Stimulated activated CD4-positive, alpha-beta T cell treated with anti-CD3 and anti-CD28 coated beads, Interleukin-1b, Interleukin-23, amount 100 ng/mL, for 24 hours (primary cell): ENCODE results near the gene LAMB4.

Experiments
- DNase-seq, 4 experiments: peaks; one replicate each; pipeline ENCODE4 v3.0.0-alpha.2; 2020; ENCODE audit warnings: low read depth in 4 of 4, low spot score in 1 of 4

LAMB4 gene

DNA sequence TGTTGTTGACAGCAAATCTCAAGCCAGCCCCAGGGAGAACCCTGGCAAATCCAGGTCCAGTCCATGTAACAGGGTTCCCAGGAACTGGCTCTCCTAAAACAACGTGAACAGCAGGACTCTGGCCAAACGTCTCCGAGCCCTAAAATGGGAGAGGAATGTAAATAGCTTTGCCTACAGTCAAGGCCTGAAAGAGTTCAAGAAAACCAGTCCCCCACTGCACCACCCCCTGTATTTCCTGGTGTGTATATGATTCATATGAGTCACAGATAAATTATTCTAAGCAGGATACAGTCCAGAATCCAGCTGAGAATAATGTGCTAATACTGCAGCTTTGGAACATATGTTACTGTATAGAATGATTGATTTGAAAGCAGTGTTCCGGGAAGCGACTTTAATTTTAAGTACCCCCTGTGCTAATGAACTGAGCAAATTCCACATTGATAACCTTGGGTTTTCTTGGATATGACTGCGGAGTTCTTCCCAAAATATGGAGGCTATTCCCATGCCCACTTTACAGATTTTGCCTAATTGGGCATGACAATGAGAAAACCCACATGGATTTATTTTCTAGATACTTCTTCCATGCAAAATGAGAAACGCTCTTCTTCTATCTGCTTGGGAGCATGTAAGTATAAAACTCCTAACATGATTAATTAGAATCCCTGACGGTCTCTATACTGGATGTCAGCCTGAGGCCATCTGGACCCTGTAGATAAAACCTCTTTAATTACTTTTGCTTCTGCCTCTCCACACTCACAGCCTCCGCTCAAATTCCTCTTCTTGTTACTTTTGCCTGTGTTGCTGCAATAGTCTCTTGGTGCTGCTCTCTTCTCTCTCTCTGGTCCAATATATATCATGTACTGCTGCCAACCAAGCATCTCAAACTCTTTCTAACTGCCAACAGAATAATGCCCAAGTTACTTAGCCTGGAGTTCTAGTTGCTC, 50.2 kb downstream of the LAMB4 start:
- no peak for DNase-seq

DNA sequence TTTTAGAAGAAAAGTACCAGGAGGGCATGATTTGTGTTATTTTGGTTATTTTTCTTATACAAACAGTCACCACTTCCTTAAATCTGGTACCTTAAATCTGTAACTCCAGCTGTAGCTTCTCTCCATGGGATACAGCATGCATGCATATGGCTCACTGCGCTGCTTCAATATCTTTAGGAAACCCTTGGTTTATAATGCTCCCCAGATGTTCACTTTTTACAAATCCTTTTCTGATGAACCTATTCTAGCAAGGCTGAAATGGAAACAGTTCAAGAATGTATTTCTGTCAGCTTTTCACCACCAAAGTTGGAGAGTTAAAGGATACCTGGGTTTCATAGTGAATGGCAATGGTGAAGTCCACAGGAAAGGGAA, 50.9 kb downstream of the LAMB4 start:
- DNase-seq = no peak

DNA sequence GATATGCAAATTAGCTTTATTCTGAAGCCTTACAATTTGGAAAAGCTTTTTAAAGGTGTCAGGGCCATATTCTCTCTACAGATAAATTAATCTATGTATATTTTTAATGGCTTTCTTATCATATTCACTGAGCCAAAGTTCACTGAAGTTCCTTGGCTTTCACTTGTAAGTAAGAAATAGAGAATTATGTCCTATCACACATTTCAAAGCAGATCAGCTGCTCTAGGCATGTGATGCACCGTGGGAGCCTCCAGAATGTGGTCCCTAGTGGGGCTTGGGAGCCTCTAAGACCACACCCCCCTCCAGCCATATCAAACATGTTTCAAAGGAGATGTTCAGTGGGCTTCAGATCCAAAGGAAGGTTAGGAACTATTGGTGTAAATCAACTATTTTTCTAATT, 51.5 kb downstream of the LAMB4 start:
- DNase-seq = no peak

DNA sequence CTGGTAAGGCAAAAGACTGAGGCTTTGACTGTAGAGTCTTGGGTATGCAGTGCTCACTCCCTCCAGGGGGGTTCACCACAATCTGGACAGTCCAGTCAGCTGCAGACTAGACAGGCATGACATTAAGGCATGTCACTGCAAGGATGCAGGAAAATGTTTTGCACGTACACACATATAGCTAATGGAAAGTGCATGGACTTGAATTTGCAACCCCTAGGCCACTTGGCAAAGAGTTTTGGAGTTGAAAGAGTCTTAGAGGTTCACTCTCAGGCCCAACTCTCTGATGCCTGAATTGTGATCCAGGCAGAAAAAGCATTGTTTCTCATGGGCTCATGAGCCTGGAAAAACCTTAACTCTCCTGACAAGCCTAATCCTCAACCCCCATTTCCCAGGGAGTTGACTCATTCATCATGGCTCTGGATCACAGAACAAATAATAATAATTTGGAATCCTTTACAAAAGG, 51.9 kb downstream of the LAMB4 start:
- DNase-seq = no peak

DNA sequence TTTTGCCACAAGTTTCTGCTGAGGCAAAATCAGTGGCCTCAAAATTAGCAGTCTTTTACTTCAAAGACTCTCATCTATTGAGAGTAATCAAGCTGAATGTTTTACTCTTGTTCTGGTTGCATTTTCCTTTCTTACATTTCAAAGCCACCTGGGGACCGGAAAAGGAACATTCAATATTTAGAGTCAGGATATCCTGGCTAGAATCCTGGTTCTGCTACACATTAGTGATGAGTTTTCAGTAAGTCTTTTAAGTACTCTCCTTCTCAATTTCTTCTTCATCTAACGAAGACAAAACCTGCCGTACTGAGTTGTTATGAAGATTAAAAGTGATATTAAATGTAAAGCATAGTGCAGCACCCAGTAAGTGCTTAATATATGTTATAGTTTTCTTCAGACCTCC, 52.5 kb downstream of the LAMB4 start:
- DNase-seq = no peak

DNA sequence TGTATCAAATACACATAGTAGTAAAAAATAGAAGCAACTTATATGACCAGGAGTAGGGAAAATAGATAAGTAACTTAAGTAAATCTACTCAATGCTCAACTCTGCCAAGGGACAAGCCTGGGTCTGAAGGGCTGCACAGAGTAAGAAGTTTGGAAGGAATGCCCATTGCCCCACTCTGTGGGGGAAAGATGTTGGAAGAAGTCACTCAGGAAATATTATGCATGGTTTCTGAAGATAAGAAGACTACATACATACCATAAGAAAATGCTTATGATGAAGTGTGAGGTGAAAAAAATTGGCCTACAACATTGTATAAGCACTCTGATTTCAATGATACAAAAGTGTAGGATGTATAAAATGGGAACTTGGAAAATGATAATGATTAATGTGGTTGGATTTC, 54.0 kb downstream of the LAMB4 start:
- no peak for DNase-seq

DNA sequence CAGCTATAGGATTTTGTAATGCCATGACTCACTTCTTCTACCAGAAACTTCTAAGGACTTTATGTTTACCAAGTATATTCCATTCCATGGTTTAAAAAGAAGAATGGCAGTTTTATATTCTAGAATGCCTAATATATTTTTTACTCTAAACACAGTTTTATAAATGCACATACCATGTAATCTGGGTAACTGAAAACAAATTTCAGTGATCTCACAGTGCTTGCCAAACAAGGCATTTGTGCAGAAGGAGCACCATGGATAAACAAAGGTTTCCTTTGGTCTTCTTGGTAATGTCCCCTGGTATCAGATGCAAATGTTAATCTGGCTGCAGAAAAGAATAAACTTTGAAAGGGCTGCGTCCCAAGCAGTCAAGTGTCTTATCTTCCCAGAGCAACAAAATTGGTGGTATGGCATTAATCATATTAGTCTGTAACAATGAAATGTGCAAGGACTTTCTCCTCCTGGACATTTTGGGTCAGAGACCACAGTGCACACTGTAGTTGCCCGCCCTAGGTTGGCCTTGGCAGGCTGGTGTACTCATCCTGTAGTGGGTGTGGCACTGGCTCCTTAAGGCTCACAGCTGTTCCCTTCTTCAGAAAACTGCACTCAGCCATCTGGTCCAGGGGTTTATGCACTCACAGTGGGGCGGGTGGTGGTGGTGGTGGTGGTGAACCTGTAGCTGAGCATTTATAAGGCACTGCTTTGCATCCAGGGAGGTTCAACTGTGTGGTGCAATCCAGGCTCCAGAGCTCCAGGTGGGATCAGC, 56.7 kb downstream of the LAMB4 start:
- DNase-seq = no peak

DNA sequence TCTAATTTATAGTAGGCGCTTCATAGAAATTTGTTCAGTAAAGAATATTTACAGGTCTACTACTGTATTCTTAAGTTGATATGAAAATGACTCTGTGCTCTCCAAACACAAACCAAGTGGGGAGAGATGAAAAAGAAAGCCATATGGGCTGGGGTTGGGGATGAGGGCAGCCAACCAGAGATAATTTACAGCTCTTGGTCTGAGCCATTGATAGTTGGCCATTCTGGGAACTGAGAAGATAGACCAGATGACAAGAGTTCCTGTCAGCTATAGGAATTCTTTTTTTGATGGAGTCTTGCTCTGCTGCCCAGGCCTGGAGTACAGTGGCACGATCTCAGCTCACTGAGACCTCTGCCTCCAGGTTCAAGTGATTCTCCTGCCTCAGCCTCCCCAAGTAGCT, 57.4 kb downstream of the LAMB4 start:
- DNase-seq = no peak

DNA sequence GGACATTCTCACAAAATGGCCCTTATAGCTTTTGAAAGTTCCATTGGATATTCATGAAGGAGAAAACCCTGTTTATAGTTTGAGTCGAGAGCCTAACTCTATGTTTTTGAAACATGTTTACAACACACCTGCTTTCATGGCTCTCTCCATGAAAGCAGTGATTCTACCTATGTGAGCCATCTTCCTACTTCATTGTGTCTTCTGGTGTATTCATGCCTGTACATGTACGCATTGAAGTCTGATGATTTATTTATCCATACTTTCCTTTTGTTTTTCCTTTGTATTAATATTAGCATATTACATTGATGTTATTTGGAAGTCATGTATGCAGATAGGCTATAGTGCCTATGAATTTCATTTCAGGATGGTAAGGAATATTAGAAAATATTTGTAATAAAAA, 58.0 kb downstream of the LAMB4 start:
- DNase-seq = no peak

DNA sequence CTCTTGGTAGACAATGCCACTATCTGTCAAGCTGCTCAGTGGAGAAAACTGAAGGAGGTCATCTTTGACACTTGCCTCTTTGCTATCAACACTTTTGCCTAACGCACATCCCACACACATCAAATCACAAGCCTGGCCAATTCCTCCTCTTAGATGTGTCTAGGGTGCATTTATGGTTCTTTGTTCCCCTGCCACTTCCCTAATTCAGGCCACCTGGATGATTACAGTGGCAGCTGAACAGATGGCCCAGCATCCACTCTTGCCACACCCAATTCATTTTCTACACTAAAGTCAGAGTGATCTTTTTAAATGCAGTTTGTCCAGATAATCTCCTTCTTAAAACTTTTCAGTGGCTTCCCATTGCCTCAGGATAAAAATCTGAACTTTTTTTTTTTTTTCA, 58.6 kb downstream of the LAMB4 start:
- no peak for DNase-seq

DNA sequence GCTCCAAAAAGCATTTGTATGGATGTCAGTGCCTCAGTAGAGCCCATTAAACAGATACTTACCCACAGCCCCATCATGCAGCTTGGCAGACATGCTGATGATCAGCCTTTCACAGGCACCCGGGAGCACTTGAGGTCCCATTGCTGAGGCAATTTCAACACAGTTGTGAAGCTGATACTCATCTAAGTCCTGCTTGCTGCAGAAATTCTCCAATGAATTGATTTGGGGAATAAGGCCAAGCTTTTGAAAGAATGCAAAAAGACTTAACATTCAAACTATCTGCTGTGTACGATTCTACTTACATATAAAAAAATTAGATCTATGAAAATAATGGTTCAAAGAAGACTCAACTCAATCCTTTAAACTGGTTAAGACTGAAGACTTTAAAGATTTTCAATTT, 60.5 kb downstream of the LAMB4 start:
- no peak for DNase-seq

DNA sequence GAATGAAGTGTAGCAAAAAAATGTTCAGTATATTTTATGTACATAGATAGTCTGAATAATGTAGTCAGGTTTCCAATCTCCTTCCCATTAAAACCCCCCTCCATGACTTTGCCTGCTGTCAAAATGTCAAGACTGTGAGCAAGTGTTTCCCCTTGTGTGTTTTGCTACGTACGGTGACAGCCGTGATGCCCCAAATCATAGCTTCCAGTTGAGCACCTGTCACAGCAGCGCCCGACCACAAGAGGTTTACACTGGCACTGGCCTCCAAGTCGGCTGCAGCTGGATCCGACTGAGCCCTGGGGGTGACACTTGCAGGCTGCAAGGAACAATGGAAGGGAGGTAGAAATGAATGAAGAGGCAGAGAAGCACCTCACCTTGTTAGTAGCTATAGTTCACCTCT, 62.3 kb downstream of the LAMB4 start:
- no peak for DNase-seq

DNA sequence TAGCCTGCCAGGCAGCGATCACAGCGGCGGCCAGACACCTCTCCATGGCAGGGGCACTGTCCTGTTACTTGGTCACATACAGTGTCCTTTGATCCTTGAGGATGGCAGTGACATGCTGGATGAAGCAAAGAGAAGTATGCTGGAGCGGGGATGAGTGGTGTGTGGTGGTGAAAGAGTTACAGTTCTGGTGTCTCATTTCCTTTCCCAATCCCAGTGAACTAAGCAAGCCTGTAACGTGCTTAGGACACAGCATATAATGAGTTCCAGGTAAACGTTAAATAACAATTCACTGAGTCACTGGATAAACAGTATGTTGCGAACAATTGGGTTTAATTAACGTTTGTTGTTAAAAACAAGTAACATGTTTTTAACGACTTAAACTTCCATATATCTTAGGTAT, 63.7 kb downstream of the LAMB4 start:
- DNase-seq = no peak

DNA sequence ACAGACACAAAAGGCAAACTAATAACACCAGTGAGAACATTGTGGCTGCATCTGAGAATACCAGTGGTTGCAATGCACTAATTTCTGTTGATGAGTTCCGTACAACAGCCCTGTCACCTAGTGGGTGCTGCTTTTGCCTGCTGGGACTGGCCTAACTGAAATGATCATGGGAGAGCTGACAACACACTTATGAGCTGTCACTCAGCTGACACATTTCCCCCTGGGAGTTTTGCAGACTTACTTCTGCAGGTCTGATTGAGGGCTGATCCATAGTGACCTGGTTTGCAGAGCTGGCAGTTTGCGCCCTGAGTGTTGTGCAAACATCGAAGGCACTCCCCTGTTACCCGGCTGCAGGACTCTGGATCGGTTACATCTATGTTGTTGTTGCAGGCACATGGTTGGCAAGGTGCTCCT, 66.6 kb downstream of the LAMB4 start:
- DNase-seq = no peak

DNA sequence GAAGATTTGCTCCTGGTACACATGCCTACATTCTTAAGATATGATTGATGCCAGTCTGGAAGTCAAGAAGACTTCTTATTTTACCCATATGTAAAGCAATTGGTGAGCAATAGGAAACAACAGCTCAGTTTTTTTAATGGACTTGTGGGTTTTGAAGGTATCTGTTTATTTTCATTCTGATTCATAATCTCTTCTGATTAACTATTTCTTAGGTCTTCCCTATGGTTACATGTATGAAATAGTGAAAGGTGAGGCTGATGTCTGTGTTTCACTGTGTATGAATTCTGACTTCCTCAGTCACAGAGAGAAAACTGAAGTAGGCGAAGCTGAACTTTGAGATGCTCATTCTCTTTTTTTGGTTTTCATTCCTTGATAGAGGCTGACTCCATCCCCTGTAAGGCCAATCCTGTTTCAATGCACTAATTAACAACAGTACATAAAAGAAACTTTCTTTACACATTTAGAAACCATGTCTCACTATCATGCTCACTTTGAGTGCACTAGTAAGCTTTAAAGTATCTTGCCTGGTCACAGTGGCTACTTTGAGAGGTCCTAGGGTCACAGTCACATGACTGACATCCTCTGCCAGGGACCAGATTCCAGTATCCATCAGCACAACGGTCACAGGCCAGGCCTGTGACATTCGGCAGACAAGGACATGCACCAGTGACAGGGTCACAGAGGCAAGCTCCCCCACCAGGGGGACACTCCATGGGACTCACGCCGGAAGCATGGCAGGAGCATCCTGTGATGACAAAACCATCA, 67.7 kb downstream of the LAMB4 start:
- no peak for DNase-seq

DNA sequence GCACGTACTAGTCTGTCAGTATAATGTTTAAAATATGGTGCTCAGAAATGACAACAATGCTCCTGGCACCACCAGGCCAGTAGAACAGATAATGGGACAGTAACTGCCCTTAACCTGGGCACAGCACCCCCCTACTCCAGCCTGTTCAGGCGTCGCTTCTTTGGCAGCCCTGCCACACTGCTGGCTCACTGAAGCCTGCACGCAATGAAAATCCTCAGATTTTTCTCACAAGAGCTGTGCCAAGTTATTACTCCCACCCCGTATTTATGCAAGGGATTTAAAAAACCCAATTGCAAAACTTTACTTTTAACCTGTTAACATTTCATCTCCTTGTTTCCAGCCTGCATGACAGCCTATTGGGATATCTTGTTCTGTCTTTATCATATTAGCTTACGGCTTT, 70.6 kb downstream of the LAMB4 start:
- no peak for DNase-seq

DNA sequence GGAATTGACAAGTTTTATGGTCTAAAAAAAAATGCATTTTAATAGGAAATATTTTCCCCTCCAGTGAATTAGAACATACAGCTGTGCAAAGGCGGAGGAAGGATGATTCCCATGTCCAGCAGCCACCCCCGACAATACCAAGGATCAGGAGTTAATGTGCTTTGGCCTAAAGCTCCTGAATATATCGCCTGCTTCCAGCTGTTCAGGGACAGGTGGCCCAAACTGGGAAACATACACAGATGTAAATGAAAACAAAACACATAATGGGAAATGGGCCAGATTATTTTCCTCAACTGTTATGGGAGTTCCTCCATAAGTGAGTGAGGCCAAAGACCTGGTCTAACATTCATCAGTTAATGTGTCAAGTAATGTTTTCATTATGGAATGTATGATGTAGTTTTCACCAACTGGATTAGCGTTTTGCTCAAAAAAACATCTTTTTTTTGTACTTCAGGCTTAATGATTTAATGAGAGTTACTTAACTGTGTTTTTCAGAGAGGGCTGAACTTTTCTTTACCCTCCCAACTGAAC, 72.1 kb downstream of the LAMB4 start:
- no peak for DNase-seq

DNA sequence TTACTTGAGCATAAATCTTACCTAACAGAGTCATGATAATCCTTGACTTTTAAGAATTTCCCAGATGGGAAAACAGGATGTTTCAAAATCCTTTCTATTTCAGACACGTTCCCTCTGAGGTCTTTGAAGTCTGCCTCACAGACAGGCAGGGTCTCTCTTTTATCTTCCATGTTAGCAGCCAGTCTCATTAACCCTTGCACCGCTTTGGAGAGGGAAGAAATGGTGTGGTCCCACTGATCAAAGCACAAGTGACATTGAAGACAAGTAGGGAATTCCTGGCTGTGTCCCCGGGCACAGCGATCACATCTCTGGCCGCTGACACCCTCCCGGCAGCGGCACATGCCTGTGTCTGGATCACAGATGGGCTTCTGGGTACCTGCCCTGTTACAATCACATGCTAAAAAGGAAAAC, 74.5 kb downstream of the LAMB4 start:
- DNase-seq = no peak

DNA sequence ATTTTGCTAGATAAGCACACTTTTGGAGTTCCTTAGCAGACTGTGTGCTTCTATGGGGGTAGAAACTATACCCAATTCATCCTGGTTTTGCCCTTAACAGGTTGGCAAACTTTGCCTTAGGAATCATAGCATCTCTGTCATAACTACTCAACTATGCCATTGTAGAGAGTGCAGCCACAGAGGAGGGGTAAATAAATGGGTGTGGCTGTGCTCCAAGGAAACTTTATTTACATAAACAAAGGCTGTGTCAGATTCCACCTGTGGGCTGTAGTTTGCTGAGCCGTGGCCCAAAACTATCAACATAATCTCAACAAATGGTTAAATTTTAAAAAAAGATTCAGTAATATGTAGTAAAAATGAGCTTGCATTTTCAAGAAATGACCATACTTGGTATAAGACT, 75.6 kb downstream of the LAMB4 start:
- no peak for DNase-seq

DNA sequence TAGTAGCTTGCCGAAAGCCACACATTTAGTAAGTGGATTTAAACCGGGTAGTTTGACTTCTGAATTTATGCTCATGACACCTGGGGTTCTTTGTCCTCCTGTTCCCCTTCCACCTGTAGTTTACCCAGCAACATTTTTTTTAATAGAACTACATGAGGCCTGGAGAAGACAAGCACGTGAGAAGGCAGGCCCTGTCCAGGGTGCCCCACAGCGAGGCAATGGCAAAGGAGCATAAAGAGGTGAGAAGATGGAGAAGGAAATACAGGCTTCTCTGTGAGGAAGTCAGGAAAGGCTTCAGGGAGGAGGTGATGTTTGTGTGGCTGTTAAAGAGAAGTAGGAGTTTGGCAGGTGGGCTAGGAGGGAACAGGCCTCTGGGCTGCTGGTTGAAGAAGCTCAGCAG, 76.9 kb downstream of the LAMB4 start:
- no peak for DNase-seq

DNA sequence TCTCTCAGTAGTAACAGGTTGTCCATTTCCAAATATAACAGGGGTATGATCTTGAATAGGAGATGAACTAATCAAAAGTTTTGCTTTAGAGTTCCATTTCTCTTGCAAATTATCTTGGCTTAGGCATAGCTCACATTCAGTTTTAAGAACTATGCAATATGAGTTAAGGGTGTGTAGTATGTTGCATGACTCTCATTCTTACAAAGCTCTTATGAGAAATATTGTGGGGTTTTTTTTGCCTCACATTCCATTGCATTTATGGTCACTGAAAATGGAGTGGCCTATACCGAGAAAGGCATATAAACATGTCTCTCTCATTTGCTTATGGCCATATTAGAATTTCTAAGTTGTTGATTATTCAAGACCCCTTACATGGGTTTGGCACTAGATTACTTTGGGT, 78.7 kb downstream of the LAMB4 start:
- DNase-seq = no peak
